AG10803 (cell line): Measurements from ENCODE around the gene TMEM121B.

ENCODE experiments used
- DNase-seq: peaks from one replicate; pipeline ENCODE4 v3.0.0; 2010; ENCODE audit warnings: low read depth
- H3K4me3 ChIP-seq: 2 replicates; pipeline ENCODE4 v1.5.1; 2011; ENCODE audit warnings: mild to moderate bottlenecking, low read length, control low read depth
- CTCF ChIP-seq: conservative IDR thresholded peaks from 2 replicates; pipeline ENCODE4 v1.5.1; 2011; ENCODE audit warnings: mild to moderate bottlenecking, low read length, control low read depth, inconsistent platforms

The TMEM121B gene

GRCh38 chr22:17090550-17090949, 30.6 kb downstream of the TMEM121B start:
- no peak overlapping the region for H3K4me3 ChIP-seq
- TF ChIP-seq CTCF = no peak
- no peak for DNase-seq

GRCh38 chr22:17087498-17088131, 33.5 kb downstream of the TMEM121B start:
- no peak for TF ChIP-seq CTCF
- peak; percentile 63 for DNase-seq
- no peak overlapping the region for H3K4me3 ChIP-seq

GRCh38 chr22:17086788-17087497, 34.2 kb downstream of the TMEM121B start:
- peak overlapping the region; percentile 79 for H3K4me3 ChIP-seq
- no peak for TF ChIP-seq CTCF
- DNase-seq = no peak

GRCh38 chr22:17086296-17086695, 34.9 kb downstream of the TMEM121B start:
- no peak for DNase-seq
- H3K4me3 ChIP-seq = peak overlapping the region; percentile 79
- TF ChIP-seq CTCF = no peak

- TF ChIP-seq CTCF = no peak
- peak overlapping the region; percentile 79 for H3K4me3 ChIP-seq
- no peak for DNase-seq
These were observed 35.6 kb downstream of the TMEM121B start for GRCh38 chr22:17085277-17086181.

- DNase-seq = peak; percentile 85
- peak within 1 kb of the TSS; percentile 79 for H3K4me3 ChIP-seq
- no peak for TF ChIP-seq CTCF
These were observed 36.4 kb downstream of the TMEM121B start, which contains the start of gene IL17RA for GRCh38 chr22:17084554-17085276. Gene IL17RA (plus strand): TSS chr22:17085000. CDS start chr22:17085092, 92 bp downstream.
